ENCODE data around the gene MPV17L2.

Gene MPV17L2

DNA sequence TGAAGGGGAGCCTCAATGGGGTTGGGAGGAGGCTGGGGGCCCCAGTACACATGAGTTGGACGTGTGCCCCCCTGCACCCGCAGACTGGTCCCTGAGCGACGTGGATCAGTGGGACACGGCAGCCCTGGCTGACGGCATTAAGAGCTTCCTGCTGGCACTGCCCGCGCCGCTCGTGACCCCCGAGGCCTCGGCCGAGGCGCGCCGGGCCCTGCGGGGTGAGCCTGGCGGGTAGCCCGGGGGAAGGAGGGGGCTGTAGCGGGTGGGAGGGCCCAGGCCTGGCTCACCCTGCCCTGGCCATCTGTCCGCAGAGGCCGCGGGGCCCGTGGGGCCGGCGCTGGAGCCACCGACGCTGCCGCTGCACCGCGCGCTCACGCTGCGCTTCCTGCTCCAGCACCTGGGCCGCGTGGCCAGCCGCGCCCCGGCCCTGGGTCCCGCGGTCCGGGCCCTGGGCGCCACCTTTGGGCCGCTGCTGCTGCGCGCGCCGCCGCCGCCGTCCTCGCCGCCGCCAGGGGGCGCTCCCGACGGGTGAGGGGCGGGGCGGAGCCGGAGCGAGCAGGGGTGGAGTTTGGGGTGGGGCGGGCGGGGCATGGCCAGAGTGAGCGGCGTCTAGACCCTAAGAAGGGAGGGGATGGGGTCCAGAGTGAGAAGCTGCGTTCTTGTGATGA lies 31.9 kb upstream of the MPV17L2 start:
- peak; percentile 71 for DNase-seq (ENCODE audit: low spot score)

DNA sequence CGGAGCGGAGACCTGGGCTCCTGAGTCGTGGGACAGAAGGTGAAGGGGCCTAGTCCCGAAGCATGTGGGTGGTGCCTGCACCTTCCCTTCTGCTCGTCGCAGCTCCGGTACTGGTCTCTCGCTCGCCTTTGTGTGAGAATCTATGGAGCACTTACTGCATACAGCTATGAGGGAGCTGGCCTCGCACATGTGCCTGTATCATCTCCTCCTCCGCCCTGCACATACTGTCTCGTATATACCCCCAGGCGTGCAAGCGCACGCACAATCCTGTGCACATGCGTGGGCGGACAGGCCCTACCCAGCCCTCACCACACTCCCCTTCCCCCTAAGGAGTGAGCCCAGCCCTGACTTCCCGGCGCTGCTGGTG lies 31.4 kb upstream of the MPV17L2 start:
- no peak for DNase-seq (ENCODE audit: low spot score)

DNA sequence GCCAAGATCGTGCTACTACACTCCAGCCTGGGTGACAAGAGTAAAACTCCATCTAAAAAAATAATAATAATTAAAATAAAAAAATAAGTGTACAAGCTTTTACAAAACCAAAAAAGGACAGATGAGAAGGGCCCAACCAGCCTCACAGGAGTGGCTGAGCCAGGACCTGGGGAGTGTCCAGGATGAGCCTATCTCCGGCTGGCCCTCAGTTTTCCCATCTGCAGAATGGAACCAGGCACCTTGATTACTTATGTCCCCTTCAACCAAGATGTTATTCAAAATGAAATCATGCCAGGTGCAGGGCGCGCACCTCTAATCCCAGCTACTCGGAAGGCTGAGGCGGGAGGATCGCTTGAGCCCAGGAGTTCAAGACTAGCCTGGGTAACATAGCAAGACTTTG lies 28.9 kb upstream of the MPV17L2 start:
- DNase-seq (ENCODE audit: low spot score), result no peak

DNA sequence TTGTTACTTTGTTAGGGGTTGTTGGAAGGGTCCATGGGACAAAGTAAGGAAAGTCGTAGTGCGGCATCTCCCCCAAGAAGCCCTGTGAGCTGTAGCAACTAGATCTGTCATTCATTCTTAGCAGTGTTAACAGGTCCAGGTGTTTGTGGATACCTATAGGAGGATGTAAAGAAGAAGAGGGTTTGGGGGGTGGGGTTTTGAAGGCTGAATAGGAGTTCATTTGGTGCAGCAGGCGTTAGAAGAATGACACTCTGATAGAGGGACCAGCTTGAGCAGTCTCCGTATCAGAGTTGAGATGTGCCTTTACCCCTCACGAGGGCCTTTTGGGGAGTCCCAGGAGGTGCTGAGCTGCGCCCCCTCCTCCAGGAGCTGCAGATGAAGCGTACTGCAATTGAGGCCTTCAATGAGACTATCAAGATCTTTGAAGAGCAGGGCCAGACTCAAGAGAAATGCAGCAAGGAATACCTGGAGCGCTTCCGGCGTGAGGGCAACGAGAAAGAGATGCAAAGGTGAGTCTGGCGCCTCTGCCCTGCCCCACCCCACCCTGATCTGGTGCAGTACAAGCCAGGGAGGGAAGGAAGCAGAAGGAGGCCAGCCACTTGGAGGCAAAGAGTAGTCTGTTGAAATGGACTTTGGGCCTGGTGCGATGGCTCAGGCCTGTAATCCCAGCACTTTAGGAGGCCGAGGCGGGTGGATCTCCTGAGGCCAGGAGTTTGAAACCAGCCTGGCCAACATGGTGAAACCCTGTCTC lies 27.0 kb upstream of the MPV17L2 start:
- no peak for DNase-seq (ENCODE audit: low spot score)

- no peak for DNase-seq (ENCODE audit: low spot score)
These were observed 26.0 kb upstream of the MPV17L2 start for GRCh38 chr19:18167011-18167410.

- DNase-seq (ENCODE audit: low spot score), result no peak
These were observed 24.9 kb upstream of the MPV17L2 start for GRCh38 chr19:18167975-18168645.

DNA sequence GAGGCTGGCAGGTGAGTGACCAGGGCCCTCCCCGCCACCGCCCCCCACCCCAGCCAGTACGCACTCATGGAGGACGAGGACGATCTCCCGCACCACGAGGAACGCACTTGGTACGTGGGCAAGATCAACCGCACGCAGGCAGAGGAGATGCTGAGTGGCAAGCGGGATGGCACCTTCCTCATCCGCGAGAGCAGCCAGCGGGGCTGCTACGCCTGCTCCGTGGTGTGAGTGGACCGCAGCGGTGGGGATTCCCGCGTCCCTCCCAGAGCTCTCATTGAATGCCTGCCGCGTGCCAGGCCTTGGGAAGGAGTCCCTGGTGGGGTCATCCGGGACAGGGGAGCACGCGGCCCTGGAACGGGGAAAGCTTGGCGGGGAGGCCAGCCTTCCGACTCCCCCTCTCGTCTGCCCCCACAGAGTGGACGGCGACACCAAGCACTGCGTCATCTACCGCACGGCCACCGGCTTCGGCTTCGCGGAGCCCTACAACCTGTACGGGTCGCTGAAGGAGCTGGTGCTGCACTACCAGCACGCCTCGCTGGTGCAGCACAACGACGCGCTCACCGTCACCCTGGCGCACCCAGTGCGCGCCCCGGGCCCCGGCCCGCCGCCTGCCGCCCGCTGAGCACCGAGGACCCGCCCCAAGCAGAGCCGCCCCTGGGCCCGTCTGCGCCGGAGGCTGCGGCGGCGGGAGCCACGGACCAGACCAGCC lies 24.2 kb upstream of the MPV17L2 start:
- DNase-seq (ENCODE audit: low spot score), result no peak

DNA sequence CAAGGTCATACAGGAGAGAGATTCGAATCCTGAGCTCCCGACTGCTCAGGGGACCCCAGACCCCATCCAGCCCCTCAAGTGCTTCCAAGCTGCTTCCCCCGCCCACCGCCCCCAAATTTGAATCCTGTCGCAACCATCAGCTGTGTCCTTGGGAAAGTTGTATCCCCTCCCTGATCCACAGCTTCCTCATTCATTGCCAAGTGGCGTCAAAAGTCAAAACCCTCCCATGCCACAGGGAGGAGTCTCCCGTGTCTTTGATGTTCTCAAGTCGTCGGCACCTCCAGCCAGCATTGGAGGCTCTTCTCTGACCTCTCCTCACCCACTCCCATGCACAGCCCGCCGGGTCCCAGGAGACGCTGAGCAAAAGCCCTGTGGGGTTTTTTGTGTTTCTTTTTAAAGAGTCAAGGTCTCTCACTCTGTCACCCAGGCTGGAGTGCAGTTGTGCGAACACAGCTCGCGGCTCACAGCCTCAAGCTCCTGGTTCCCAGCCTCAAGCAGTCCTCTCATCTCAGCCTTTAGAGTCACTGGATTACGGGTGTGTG lies 22.2 kb upstream of the MPV17L2 start:
- no peak for DNase-seq (ENCODE audit: low spot score)

DNA sequence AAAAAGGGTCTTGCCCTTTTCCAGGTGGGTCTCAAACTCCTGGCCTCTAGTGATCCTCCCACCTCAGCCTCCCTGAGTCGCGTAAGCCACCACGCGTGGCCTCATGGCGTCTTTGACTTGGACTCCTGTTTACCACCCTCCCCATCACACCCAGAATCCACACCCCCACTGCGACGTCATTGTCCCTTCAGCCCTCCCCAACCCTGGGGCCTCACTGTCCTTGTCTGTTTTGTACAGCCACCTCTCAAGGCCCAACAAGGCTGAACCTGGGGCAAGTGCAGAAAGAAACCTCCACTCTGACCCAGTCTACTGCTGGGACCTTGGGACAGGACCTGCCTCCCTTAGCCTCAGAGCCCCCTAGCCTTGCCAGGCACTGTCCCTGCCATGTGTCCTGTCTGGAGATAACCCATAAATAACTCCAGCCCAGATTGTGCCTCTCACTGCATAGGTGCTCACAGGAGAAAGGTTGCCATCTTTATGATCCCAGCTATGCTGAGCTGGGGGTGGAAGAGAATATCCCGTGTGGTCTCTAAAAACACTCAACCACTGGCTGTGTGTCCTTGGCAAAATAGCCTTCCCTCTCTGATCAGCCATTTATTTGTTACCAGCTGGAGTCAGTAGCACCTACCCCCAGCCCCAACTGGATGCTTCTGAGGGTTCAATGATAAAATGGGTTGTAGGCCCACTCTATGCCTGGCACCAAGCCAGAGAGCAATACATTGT lies 21.3 kb upstream of the MPV17L2 start:
- no peak for DNase-seq (ENCODE audit: low spot score)

DNA sequence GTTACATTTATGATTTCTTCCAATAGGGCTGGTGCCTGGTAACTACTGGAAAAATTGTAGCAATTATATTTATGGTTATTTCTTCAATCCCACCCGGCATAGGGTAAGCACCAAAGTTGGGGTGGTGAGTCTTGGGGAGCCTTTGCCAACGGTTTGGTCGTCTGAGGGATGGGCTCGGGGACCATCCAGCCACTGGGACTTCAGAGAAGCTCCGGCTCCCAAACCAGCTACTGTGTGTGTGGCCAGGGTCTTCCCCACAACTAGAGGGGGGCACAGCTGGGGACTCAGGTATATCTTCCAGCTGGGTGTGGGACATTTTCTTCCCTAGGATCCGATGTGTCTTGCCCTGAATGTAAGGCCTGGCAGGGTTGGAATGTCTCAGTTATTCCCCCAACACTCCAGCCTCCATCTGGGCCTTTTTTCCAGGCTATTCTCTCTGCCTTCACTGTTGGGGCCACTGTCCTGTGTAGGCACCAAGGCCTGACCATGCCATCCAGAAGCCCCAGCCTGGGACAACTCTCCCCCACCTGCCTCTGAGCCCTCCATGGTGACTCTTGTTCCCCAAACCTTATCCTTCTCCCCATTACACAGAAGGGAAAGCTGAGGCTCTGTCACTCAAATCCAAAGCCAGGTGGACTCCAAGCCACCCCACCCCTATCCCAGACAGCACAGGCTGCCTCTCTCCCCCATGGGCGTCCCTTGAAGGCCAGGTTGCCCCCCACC lies 20.5 kb upstream of the MPV17L2 start:
- no peak for DNase-seq (ENCODE audit: low spot score)

- no peak for DNase-seq (ENCODE audit: low spot score)
These were observed 19.9 kb upstream of the MPV17L2 start for GRCh38 chr19:18173054-18173571.

DNA sequence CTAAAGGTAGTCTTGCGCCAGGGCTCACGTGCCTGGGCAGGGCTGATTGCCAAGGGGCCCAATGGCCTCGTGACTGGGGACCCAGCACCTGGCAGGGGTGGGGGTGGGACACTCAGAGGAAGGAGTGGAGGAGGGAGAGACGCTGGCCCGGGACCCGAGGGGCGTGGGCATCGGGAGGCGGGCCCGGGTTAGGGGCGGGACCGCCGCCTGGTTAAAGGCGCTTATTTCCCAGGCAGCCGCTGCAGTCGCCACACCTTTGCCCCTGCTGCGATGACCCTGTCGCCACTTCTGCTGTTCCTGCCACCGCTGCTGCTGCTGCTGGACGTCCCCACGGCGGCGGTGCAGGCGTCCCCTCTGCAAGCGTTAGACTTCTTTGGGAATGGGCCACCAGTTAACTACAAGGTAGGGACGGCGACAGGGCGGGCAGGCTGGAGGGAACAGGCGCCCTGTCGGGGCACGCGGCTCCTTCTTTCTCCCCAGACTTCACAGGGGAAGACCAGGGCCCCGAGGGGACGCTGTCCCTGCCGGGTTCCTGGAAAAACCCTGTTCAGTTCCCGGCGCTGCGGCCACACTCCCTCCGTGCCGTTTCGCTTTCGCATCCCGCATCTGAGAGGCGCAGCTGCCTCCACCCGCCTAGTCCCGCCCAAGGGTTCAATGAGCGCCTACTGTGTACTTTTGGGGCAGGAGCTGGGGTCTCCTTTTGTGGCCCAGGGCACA lies 19.3 kb upstream of the MPV17L2 start, which contains the start of gene IFI30:
Gene IFI30, plus strand, starts transcription at position 242 of the 717 bp plus-strand sequence. Its CDS starts 29 bp downstream, at position 271.
- no peak for DNase-seq (ENCODE audit: low spot score)

DNA sequence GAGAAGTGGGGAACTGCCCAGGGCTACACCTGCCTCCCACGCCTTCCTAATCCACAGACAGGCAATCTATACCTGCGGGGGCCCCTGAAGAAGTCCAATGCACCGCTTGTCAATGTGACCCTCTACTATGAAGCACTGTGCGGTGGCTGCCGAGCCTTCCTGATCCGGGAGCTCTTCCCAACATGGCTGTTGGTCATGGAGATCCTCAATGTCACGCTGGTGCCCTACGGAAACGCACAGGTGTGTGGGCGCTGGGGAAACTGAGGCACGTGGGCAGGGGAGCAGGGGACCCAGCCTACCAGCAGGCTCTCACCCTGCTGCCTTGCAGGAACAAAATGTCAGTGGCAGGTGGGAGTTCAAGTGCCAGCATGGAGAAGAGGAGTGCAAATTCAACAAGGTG lies 18.0 kb upstream of the MPV17L2 start:
- DNase-seq (ENCODE audit: low spot score), result no peak

DNA sequence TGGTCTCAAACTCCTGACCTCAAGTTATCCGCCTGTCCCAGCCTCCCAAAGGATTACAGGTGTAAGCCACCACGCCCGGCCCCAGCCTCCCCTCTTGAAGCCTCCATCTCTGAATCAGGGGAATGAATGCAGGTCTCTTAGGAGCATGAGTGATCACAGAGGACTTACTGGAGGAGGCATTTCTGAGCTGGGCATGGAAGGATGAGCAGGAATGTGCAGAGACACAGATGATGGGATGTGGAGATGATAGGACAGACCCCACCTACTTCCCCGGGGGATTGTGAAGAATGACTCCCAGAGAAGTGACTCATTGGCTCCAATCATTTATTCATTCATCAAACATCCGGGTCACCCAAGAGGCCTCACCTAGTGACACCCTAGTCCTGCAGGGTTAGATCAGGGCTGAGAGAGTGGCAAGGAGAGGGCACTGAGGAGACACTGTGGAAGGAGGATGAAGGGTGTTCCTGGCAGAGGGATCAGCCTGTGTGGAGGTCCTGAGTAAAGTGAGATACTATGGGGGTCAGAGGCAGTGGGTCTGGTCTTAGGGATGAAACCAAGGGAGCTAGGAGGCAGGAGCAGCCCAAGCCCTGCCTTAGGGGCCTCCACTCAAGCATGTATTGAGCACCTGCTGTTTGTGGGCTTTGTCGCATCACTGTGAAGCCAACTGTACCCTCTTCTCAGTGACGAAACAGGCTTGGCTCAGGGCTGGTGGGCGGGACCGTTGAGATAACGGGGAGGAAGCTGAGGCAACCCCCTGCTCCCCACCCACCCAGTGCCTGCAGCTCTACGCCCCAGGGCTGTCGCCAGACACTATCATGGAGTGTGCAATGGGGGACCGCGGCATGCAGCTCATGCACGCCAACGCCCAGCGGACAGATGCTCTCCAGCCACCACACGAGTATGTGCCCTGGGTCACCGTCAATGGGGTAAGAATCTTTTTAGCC lies 16.4 kb upstream of the MPV17L2 start:
- DNase-seq (ENCODE audit: low spot score), result no peak

DNA sequence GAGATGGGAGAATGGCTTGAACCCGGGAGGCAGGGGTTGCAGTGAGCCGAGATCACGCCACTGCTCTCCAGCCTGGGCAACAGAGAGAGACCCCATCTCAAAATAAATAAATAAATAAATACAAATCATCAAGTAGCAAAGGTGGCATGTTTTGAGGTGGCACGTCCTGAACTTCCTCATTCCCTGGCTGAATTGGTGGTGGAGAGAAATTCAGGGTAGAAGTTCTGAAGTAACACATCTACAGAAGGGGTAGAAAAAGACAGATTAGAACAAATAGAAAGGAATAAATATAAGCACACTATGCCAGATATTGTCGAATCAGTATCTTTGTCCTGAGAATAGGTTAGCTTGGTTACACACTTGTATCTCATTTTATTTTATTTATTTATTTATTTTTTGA lies 13.1 kb upstream of the MPV17L2 start:
- DNase-seq (ENCODE audit: low spot score), result no peak

DNA sequence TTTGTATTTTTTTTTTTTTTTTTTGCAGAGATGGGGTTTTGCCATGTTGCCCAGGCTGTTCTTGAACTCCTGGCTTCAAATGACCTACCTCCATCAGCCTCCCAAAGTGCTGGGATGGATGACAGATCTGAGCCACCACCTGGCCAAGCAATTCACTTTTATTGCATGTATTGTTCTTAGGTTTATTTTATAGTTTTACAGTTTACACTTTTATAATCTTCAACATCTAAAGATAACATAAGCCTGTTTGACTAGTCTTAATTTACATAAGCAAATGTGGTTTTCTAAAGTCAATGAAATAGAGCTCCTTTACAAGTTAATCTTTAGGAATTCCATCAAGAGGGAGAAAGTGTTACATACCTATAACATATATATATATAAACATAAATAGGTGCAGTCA lies 9.5 kb upstream of the MPV17L2 start:
- DNase-seq (ENCODE audit: low spot score), result no peak

DNA sequence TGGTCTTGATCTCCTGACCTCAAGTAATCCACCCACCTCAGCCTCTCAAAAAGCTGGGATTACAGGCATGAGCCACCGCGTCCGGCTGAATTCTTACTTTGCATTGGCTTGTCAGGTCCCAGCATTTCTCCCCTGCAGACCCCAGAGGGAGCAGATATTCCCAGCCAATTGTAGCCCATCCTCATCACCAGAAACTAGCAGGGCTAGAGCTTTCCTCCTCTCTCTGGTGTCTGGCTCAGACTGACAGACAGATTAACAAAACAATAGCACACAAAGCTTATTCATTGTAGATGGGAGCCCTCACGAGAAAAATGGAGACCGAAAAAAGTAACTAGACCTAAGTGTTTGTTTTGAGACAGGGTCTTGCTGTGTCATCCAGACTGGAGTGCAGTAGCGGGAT lies 7.5 kb upstream of the MPV17L2 start:
- no peak for DNase-seq (ENCODE audit: low spot score)

- no peak for DNase-seq (ENCODE audit: low spot score)
These were observed 2.7 kb upstream of the MPV17L2 start for GRCh38 chr19:18190278-18190677.

- no peak for DNase-seq (ENCODE audit: low spot score)
These were observed 1.4 kb upstream of the MPV17L2 start for GRCh38 chr19:18191640-18192062.
